ENCODE measurements around the gene IDH3B. TPM values are rescaled to one million over a fixed set of nuclear protein-coding genes. Genes with fewer than 3 reads are reported as not detected.

IDH3B gene
- total and polyA plus RNA-seq, 2 of the 13 experiments (the other 11 are each of a cell fraction or from before 2014, with no cell fraction given) = 215 to 254 TPM

DNA sequence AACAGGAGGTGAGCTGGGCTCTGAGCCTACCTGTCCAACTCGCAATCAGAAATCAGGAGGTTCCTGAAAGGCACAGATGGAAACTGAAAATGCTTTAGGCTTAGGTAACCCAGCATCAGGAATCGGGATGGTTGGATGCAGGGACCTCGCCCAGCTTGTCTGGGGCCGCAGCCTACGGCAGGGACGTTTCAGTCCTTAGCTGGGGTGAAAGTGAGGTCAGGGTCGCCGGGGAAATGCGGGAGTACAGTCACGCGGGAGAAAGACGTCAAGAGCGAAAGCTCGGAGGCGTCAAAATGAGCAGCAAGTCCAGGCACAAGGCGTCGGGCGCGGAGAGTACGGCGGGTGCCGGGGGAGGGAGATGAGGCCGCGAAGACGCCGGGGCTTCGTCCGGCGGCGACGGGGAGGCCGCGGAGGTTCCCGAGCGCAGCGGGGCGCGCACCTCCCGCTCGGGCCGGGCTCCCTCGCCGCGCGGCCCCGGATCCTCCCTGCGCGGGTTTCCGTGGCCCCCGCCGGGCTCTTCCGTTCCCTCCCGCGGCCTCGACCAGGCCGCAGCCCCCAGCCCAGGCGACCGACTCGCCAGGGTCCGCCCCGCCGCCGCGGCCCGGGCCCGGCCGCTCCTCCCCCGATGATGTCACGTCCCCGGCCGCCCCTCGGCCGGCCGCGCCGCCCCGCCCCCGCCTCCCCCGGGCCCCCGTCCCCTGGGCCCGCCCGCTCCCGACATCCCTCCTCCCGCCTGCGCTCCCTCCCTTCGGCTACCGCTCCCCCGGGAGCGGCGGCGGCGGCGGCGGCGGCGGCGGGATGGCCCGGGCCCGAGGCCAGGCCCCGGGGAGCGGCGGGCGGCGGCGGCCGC lies 28.2 kb upstream of the IDH3B start, which contains the start of gene EBF4 (continued):
- TF ChIP-seq HMGXB3 (CRISPR knock-in tag; IDR thresholded peaks at IDR 0.05; ENCODE audit: borderline replicate concordance) (no peak), ZNF276 (CRISPR knock-in tag; IDR thresholded peaks at IDR 0.05; ENCODE audit: low read depth) (peak; percentile 82; the same call in 1 of the 2 replicates), SP4 (CRISPR knock-in tag; IDR thresholded peaks at IDR 0.05) (peak; percentile 70), ZNF264 (CRISPR knock-in tag; IDR thresholded peaks at IDR 0.05) (0 out of 2 replicates have a peak, but pooled peaks have one; percentile 53), ZNF383 (CRISPR knock-in tag; IDR thresholded peaks at IDR 0.05; ENCODE audit: borderline replicate concordance) (no peak), ZNF691 (CRISPR knock-in tag; IDR thresholded peaks at IDR 0.05; ENCODE audit: borderline replicate concordance, low read depth) (no peak; the same call in 1 of the 2 replicates), TEAD3 (CRISPR knock-in tag; optimal IDR thresholded peaks at IDR 0.05; ENCODE audit: borderline replicate concordance) (peak; percentile 60), ZNF260 (CRISPR knock-in tag; IDR thresholded peaks at IDR 0.05; ENCODE audit: borderline replicate concordance, low read depth) (no peak), HNF4G (IDR thresholded peaks at IDR 0.05; ENCODE audit: borderline replicate concordance, low read depth, low read length) (no peak), HNF4G (CRISPR knock-in tag; IDR thresholded peaks at IDR 0.05; ENCODE audit: borderline replicate concordance, low read depth) (no peak), EEA1 (CRISPR knock-in tag; IDR thresholded peaks at IDR 0.05; ENCODE audit: borderline replicate concordance) (0 out of 2 replicates have a peak, but pooled peaks have one; percentile 44), MED13 (CRISPR knock-in tag; IDR thresholded peaks at IDR 0.05) (no peak)
- TF ChIP-seq, protein P1, sequence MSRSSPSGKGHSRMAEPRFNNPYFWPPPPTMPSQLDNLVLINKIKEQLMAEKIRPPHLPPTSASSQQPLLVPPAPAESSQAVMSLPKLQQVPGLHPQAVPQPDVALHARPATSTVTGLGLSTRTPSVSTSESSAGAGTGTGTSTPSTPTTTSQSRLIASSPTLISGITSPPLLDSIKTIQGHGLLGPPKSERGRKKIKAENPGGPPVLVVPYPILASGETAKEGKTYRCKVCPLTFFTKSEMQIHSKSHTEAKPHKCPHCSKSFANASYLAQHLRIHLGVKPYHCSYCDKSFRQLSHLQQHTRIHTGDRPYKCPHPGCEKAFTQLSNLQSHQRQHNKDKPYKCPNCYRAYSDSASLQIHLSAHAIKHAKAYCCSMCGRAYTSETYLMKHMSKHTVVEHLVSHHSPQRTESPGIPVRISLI (CRISPR knock-in tag; IDR thresholded peaks at IDR 0.05; ENCODE audit: borderline replicate concordance) = no peak
- TF ChIP-seq, protein P2, sequence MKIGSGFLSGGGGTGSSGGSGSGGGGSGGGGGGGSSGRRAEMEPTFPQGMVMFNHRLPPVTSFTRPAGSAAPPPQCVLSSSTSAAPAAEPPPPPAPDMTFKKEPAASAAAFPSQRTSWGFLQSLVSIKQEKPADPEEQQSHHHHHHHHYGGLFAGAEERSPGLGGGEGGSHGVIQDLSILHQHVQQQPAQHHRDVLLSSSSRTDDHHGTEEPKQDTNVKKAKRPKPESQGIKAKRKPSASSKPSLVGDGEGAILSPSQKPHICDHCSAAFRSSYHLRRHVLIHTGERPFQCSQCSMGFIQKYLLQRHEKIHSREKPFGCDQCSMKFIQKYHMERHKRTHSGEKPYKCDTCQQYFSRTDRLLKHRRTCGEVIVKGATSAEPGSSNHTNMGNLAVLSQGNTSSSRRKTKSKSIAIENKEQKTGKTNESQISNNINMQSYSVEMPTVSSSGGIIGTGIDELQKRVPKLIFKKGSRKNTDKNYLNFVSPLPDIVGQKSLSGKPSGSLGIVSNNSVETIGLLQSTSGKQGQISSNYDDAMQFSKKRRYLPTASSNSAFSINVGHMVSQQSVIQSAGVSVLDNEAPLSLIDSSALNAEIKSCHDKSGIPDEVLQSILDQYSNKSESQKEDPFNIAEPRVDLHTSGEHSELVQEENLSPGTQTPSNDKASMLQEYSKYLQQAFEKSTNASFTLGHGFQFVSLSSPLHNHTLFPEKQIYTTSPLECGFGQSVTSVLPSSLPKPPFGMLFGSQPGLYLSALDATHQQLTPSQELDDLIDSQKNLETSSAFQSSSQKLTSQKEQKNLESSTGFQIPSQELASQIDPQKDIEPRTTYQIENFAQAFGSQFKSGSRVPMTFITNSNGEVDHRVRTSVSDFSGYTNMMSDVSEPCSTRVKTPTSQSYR (CRISPR knock-in tag; IDR thresholded peaks at IDR 0.05; ENCODE audit: borderline replicate concordance) = no peak
- TF ChIP-seq, protein P3, sequence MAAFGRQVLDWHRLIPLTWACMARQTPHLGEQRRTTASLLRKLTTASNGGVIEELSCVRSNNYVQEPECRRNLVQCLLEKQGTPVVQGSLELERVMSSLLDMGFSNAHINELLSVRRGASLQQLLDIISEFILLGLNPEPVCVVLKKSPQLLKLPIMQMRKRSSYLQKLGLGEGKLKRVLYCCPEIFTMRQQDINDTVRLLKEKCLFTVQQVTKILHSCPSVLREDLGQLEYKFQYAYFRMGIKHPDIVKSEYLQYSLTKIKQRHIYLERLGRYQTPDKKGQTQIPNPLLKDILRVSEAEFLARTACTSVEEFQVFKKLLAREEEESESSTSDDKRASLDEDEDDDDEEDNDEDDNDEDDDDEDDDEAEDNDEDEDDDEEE (CRISPR knock-in tag; IDR thresholded peaks at IDR 0.05) = peak; percentile 23; the same call in 1 of the 2 replicates

Data from HepG2 (cell line).